Measurements from ENCODE around the gene CLEC12A. TPM values are rescaled to one million over a fixed set of nuclear protein-coding genes. Genes with fewer than 3 reads are reported as not detected.

CLEC12A gene
- total RNA-seq, 4 donors from 2014 or later = 0.41 to 1.6 TPM; not detected in 2

- Histone ChIP-seq H3K27me3 (no peaks in the 10 kb centered on the region), H3K36me3 (no peaks in the 10 kb centered on the region), H3K4me1 (no peaks in the 10 kb centered on the region), H3K9me3 (no peaks in the 10 kb centered on the region), H3K4me3 (no peak overlapping the region), H3K27ac (no peak overlapping the region)
- intact Hi-C loops (cut with DNase I; ENCODE audit: low total_unique reads) = no loop called here
- DNase-seq = no peak
- no peak for TF ChIP-seq POLR2A (IDR thresholded peaks at IDR 0.05)
- TF ChIP-seq CTCF (IDR thresholded peaks at IDR 0.05) = no peak
These were observed 40.0 kb upstream of the CLEC12A start for GRCh38 chr12:9931245-9931644.

- intact Hi-C loops (cut with DNase I; ENCODE audit: low total_unique reads) = no loop called here
- Histone ChIP-seq H3K27ac (no peak within 1 kb of the TSS), H3K4me1 (no peaks in the 10 kb centered on the region), H3K4me3 (no peak within 1 kb of the TSS), H3K36me3 (no peaks in the 10 kb centered on the region), H3K9me3 (no peaks in the 10 kb centered on the region), H3K27me3 (no peaks in the 10 kb centered on the region)
- TF ChIP-seq CTCF (IDR thresholded peaks at IDR 0.05) (no peak), POLR2A (IDR thresholded peaks at IDR 0.05) (no peak)
- no peak for DNase-seq
These were observed 38.9 kb upstream of the CLEC12A start, which contains the start of gene CLEC2A for GRCh38 chr12:9932270-9932669. Gene CLEC2A, minus strand, starts transcription at chr12:9932370. Its CDS starts 41 bp downstream, at chr12:9932329.

GRCh38 chr12:9933958-9934357 is 37.3 kb upstream of the CLEC12A start:
- no peaks in the 10 kb centered on the region for H3K27me3 ChIP-seq
- no peak overlapping the region for H3K4me3 ChIP-seq
- H3K9me3 ChIP-seq = no peaks in the 10 kb centered on the region
- H3K36me3 ChIP-seq = no peaks in the 10 kb centered on the region
- no peaks in the 10 kb centered on the region for H3K4me1 ChIP-seq
- intact Hi-C loops (cut with DNase I; ENCODE audit: low total_unique reads) = no loop called here
- TF ChIP-seq CTCF (IDR thresholded peaks at IDR 0.05) (no peak), POLR2A (IDR thresholded peaks at IDR 0.05) (no peak)
- H3K27ac ChIP-seq = no peak overlapping the region
- DNase-seq = no peak

GRCh38 chr12:9935026-9935425 is 36.2 kb upstream of the CLEC12A start:
- Histone ChIP-seq H3K27ac (no peak overlapping the region), H3K9me3 (no peaks in the 10 kb centered on the region), H3K4me1 (no peaks in the 10 kb centered on the region), H3K4me3 (no peak overlapping the region), H3K36me3 (no peaks in the 10 kb centered on the region), H3K27me3 (no peaks in the 10 kb centered on the region)
- TF ChIP-seq CTCF (IDR thresholded peaks at IDR 0.05) (no peak), POLR2A (IDR thresholded peaks at IDR 0.05) (no peak)
- no peak for DNase-seq
- intact Hi-C loops (cut with DNase I; ENCODE audit: low total_unique reads) = no loop called here

- Histone ChIP-seq H3K27me3 (no peaks in the 10 kb centered on the region), H3K4me3 (no peak overlapping the region), H3K27ac (no peak overlapping the region), H3K4me1 (no peaks in the 10 kb centered on the region), H3K9me3 (no peaks in the 10 kb centered on the region), H3K36me3 (no peaks in the 10 kb centered on the region)
- intact Hi-C loops (cut with DNase I; ENCODE audit: low total_unique reads) = no loop called here
- no peak for TF ChIP-seq POLR2A (IDR thresholded peaks at IDR 0.05)
- TF ChIP-seq CTCF (IDR thresholded peaks at IDR 0.05) = no peak
- DNase-seq = no peak
These were observed 34.6 kb upstream of the CLEC12A start for GRCh38 chr12:9936591-9936990.

All from uterus (tissue), 4 donors.